NCI-H748 (cell line): ENCODE measurements around the gene FBXO44.
"Not testable (repeated sequence)": the region's sequence is repeated elsewhere in the genome, so short reads cannot be mapped to it uniquely, and the experiment has no call there.

Experiments used
- DNase-seq: peaks from one replicate; lab custom pipeline; 2025; ENCODE audit not compliant: unreplicated experiment; lab: John Stamatoyannopoulos, UW

Gene FBXO44, protein sequence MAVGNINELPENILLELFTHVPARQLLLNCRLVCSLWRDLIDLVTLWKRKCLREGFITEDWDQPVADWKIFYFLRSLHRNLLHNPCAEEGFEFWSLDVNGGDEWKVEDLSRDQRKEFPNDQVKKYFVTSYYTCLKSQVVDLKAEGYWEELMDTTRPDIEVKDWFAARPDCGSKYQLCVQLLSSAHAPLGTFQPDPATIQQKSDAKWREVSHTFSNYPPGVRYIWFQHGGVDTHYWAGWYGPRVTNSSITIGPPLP

DNA sequence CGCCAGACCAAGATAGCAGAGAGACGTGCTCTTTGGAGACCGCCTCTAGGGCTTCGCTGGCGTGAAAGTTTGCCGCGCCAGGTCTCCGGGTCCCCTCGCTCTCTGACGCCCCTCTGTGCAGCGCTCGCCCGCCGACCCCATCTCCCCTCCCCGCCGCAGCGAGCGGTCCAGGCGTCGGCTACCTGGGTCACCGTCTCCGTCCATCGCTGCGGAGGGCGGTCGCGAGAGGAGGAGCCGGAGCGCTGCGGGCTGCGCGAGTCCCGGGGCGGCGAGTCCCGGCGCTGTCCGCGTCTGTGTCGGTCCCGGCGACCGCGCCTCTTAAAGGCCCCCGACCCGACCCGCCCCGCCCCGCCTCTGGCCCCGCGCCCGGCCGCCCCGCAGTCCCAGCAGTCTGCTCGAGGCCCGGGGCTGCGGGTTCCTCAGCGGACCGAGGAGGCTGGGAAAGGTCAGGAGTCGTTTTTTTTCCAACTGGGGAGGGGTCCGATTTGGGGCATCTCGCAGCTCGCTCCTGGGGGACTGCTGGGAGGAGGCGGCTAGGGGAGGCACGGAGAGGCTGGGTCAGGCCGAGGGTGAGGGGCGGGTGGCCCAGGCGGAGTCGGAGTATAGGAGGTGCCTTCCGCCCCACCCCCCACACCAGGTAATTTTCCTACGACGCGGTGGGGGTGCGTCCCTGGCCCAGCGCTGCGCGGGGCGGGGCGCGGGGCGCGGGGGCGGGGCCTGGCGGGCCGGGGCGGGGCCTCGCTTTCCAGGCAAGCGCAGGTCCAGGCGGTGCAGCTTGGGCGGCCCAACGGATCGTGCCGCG is at the start of gene FBXO44, which contains the start of gene FBXO2:
Gene FBXO44 (plus strand): TSS at position 741 of the 802 bp plus-strand sequence. CDS start 959 bp downstream, outside the sequence.
Gene FBXO2 (minus strand): TSS at position 293 of the 802 bp plus-strand sequence. CDS start 89 bp downstream, at position 204.
- DNase-seq: peak; percentile 43

DNA sequence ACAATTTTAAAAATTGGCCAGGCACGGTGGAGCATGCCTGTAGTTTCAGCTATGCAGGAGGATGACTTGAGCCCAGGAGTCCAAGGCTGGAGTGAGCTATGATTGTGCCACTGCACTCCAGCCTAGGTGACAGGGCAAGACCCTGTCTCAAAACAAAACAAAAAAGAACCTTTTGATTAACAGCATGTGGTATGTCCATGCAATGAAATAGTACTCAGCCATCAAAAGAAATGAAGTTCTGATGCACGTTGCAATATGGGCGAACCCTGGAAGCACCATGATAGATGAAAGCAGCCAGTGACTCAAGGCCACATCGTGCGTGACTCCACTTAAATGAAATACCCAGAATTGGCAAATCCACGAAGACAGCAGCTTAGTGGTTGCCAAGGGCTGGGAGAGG is 47.9 kb upstream of the FBXO44 start:
- no peak for DNase-seq

DNA sequence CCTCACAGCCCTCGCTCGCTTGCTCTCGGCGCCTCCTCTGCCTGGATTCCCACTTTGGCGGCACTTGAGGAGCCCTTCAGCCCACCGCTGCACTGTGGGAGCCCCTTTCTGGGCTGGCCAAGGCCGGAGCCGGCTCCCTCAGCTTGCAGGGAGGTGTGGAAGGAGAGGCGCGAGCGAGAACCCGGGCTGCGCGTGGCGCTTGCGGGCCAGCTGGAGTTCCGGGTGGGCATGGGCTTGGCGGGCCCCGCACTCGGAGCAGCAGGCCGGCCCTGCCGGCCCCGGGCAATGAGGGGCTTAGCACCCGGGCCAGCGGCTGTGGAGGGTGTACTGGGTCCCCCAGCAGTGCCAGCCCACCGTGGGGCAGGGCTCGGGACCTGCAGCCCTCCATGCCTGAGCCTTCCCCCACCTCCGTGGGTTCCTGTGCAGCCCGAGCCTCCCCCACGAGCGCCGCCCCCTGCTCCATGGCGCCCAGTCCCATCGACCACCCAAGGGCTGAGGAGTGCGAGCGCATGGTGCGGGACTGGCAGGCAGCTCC is 46.0 kb upstream of the FBXO44 start:
- DNase-seq: not testable (repeated sequence)

DNA sequence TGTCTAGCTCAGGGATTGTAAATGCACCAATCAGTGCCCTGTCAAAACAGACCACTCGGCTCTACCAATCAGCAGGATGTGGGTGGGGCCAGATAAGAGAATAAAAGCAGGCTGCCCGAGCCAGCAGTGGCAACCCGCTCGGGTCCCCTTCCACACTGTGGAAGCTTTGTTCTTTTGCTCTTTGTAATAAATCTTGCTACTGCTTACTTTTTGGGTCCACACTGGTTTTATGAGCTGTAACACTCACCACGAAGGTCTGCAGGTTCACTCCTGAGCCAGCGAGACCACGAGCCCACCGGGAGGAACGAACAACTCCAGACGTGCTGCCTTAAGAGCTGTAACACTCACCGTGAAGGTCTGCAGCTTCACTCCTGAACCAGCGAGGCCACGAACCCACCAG is 45.3 kb upstream of the FBXO44 start:
- DNase-seq: not testable (repeated sequence)

DNA sequence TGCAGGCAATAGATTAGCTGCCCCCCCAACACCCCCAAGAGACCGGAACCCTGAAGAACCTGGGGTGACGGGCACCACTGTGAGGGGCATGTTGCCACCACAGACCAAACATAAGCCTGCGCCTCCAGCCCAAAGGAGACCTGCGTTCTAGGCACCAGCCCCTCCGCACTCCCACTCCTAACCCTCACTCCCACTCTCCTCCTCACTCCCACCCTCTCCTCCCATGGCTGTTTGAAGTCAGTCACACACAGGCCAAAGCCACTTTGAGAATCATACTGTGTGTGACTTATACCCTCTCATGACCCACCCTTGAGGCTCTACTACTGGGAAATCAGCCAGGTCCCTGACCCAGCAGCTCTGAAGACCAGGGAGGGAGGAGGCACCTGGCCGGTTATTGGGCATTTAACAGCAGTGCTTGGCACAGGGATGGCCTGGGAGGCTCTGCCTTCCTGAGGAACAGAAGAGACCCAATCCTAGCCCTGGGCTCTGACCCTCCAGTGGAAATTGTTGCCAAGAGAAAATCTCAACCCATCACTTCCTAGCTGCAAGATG is 44.0 kb upstream of the FBXO44 start:
- DNase-seq: no peak

DNA sequence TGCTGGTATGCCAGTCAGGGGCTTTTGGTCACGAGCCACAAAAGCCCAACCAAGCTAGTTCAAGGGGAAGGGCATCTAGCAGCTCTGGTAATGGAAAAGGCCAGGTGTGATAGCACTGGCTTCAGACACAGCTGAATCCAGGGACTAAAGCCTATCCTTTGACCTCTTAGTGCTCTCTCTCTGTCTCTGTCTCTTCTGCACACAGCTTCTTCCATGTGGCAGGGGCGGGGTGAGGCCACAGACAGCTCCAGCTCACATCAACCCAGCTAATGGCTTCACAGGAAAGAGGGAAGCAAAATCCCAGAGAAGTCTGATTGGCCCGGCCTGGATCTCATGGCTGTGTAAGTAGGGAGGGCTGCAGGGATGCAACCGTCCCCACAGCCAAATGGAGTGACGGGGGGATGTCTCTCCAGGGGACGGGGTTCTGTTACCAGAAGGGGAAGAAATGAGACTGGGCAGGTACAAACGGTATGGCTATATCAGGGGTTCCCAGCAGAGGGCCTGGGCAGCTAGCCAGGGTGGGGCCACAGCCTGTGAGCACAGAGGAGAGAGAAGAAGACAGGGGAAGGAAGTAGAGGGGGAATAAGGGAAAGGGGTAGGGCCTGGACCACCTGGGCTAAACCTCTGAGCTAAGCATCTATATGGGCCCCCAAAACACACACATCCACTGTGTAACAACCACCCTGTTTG is 42.9 kb upstream of the FBXO44 start:
- DNase-seq: no peak

DNA sequence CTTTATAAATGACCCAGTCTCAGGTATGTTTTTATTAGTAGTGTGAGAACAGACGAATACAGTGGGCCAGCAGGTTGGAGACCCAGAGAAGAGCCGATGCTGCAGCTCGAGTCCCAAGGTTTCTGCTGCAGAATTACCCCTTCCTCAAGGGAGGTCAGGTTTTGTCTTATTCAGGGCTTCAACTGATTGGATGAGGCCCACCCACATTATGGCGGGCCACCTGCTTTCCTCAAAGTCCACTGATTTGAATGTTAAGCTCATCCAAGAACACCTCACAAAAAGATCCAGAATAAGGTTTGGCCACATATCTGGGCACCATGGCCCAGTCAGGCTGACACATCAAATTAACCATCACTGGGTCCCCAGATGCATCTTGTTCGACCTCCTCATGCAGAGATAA is 41.3 kb upstream of the FBXO44 start:
- no peak for DNase-seq

DNA sequence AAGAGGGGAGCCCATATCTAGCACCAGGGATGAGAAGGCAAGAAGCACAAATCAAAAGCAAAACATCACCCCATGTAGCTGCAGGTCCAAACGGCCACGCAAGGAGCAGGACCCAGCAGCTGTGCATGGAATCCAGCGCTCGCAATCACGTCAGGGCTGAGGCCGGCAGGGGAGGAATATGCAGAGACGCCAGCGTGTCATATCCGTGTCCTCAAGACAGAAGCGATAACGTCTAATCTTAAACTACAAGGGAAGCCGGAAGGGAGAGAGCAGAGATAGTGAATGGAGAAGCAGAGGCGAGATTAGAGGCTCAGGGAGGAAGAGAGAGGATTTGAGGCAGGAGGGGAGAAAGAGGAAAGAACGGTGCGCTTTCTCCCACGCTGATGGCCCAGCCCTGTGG is 39.6 kb upstream of the FBXO44 start:
- DNase-seq: no peak

DNA sequence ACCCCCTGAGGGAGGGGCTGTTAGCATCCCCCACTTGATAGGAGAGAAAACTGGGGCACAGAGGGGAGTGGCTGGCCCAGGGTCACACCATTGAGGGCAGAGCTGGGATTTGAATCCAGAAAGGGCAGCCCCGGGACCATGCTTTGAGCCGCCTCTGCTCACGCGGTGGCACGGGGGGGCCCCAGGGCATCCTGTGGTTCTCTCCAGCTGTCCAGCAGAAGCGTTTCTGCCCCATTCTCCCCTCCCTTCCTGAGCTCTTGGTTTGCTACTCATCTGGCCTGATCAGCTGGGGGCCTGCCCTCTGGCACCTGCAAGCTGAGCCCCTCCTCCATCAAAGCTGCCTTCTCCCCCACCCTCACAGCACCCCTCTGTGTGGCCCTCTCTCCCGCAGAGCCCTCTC is 37.9 kb upstream of the FBXO44 start:
- DNase-seq: no peak

DNA sequence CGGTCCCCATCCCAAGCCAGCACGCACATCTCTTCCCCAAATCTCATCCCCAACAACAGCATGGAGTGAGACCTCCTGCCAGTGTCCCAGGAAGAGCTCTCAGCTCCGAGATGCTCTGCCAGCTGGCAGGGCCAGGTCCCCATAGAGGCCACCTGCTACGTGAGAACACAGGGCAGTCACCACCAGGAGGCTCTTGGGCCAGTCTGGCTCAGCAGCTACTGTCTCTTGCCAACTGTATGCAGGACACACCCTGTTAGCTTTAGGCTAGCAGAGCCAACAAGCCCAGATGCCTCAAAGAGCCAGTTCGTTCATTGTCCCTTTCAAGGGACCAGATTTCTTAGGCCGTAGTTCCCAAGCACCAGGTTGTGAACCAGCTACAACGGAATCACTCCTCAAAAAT is 37.4 kb upstream of the FBXO44 start:
- no peak for DNase-seq

DNA sequence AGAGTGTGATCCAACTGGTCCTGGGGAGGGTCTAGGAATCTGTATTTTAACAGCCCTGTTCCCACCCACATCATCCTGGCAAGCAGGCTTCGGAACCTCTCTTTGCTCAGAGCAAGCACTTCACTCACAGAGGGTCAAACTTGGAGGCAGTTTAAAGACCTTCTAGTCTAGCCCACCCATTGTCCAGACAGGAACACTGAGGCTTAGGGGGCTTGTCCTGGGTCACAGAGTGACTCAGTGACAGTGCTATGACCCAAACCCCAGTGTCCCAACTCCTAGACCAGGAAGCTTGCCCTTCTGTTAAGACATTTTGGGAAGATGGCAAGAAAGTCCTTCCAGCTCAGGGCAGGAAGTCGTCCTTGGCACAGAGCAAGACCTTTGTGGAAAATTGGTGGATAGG is 36.9 kb upstream of the FBXO44 start:
- DNase-seq: no peak

DNA sequence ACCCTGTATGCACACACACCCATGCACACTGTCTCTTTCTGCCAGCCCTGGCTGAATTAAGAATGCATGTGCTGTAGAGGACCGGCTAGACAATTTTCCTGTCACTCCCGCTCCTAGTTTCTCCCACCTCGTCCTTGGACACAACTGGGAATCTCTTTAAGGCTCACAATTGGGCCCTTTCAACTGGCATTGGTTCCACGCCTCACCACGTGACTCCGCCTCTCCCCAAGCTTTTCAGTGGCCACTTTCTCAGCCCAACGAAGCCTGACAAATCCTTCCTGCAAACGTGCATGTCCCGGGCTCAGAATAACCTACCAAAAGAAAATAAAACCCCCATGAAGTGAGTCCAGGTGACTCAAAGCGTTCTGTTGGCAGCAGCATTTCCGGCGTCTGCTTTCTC is 34.3 kb upstream of the FBXO44 start:
- DNase-seq: no peak

DNA sequence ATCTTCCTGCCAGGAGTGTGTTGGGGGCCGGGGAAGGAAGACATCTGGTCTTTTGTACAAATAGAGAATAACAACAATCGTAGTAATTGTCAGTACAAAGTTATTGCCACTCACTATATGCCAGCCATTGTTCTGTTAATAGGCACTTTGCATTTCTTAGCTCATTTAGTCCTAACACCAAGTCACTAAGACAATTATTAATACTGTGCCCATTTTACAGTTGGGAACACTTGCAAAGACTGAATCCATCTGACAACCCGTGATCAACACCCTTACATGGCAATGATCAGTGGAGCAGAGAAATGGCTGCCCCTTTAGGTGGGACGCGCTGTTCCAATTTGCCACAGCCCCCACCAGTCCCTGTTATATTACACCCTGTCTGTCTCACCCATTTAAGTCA is 33.8 kb upstream of the FBXO44 start:
- no peak for DNase-seq

DNA sequence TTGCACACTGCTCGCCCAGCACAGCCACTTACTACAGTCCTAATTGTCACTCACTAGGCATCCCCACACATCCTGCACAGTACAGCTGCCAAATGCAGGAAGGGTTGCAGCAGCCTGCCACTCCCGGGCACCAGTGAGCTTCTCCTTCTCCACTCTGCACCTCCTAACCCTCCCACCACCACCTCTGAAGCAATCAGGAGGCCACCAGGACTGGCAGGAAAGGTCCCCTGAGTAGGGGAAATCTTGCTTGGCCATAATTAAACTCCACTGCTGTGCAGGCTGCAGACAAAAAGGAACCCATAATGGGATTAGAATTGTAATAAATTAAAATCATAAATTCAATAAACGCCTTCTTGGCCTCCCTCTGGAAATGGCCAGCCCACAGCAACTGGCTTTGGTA is 32.3 kb upstream of the FBXO44 start:
- DNase-seq: no peak

DNA sequence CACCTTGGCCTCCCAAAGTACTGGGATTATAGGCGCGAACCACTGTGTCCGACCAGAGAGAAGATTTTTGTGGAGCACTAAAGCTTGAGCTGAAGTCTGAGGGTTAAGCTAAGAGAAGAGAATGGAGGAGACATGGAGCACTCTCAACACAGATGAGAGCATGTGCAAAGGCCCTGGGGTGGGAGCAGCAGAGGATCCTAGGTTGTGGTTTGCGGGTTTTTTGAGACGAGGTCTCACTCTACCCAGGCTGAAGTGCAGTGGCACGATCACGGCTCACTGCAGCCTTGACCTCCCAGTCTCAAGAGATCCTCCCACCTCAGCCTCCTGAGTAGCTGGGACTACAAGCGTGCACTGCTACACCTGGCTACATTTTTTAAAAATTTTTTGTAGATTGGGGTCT is 31.0 kb upstream of the FBXO44 start:
- DNase-seq: no peak

DNA sequence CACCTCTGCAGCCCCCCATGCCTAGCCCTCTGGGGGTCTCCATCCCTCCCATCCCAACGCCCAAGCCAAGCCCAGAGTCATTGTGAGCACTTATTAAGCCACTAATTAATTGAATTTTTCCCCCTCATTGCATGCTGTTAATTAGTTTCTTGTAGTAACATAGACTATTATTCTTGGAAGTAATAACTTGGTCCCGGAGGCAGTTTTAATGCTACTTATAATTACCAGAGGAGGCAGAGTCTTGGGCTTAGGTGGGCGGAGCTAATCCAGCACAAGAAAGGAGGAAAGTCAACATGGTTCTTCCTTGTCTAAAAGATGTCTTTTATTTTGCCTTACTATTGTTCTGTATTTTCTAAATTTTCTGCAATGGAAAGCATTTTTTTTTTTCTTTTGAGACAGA is 28.1 kb upstream of the FBXO44 start:
- no peak for DNase-seq

DNA sequence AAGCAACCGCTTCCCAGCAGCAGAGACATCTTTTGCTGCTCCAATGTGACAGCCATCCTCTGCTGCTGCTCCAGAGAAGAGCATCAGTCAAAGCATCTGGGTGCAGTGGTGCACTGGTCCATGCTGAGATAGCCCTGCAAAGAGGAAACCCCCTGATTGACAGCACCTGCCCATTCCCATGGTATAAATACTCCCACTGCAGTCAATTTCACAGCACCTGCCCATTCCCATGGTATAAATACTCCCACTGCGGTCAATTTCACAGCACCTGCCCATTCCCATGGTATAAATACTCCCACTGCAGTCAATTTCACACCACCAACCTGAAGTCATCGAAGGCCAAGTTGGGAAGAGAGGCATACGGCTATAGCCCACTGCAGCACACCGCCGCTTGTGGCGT is 25.9 kb upstream of the FBXO44 start:
- DNase-seq: no peak

DNA sequence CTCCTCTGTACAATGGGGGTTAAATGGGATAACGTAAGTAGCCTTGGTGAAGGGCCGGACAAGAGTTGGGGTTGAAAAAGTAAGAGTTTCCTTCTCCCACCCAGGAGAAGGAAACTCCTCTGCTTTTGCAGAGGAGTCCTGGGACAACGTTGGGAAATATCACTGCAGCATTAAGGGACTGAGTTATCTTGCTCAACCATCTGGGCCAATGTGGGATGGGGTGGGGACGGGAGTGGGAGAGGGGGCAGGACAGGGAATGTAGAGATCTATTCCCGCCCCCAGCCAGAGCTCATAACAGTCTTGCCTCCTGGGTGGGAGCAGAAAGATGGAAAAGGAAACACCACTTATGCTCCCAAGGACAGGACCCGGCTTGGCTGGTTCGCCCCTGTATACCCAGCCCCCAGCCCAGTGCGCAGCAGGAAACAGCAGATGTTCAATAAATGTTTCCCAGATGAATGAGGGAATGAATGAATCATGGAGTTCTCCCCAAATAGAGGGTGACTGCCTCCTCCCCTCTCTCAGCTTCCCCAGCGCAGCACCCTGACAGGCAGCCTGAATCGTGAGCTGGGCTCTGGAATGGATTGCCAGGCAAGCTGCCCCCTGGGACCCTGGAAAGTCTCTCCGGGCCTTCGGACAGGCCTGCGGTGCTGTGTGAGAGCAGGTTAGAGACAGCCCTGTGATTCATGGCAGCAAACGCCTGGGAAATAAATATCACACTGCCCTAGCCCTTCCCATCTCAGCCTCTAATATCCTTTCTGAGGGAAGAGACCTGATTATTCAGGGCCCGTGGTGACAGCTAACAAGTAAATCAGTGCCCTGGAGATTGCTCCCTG is 25.3 kb upstream of the FBXO44 start:
- no peak for DNase-seq

DNA sequence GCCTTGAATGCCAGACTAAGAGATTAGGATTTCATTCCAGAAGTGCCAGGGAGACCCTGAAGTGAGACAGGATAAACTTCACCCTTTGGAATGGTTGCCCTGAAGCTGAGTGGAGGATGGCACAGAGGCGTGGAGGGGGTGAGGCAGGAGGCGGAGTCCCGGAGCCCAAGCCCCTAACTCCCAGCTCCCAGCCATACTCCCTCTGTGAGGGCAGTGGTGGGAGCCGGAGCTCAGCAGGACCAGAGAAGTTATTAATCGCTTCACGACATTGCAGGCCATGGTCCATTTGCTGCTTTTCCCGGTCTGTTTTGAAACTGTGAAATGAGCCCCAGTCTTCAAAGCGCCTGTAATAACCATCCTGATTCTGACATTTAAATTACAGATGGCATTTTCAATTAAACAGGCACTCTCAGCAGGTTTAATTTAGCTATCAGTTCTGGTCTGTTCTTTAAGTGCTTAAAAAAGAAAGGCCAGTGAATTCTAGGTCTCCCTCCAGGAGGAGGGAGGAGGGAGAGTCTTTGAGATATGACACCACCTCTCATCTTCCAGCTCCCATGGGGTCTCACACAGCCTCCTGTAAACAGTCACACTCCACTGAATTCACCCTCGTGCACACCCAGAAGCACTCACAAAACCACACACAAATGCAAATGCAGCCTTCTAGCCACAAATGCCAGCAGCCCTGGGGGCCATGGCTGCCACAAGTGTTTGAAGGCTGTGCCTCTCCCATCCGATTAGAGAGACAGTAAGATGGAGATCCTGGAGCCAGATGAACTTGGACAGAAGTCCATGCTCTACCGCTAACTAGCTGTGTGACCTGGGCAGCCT is 20.1 kb upstream of the FBXO44 start:
- no peak for DNase-seq

DNA sequence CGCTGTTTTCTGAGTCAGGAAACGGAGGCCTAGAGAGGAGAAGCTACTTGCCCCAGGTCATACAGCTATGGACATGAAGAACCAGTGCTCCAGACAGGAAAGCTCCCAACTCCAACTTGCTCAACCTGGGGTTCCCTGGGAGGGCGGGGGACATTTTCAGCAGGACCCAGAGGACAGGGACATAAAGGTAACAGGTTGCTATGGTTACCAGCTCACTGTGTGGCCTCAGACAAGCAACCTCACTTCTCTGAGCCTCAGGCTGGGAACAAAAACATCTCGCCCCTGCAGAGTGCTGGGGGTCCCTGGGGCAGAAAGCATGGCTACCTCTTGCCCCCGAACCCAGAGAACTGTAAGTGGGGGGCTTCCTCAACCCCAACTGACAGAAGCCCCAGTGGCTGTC is 16.6 kb upstream of the FBXO44 start:
- DNase-seq: no peak
